ENCODE measurements around the gene ADIRF.
"Not testable (repeated sequence)": the region's sequence is repeated elsewhere in the genome, so short reads cannot be mapped to it uniquely, and the experiment has no call there.

ADIRF gene

DNA sequence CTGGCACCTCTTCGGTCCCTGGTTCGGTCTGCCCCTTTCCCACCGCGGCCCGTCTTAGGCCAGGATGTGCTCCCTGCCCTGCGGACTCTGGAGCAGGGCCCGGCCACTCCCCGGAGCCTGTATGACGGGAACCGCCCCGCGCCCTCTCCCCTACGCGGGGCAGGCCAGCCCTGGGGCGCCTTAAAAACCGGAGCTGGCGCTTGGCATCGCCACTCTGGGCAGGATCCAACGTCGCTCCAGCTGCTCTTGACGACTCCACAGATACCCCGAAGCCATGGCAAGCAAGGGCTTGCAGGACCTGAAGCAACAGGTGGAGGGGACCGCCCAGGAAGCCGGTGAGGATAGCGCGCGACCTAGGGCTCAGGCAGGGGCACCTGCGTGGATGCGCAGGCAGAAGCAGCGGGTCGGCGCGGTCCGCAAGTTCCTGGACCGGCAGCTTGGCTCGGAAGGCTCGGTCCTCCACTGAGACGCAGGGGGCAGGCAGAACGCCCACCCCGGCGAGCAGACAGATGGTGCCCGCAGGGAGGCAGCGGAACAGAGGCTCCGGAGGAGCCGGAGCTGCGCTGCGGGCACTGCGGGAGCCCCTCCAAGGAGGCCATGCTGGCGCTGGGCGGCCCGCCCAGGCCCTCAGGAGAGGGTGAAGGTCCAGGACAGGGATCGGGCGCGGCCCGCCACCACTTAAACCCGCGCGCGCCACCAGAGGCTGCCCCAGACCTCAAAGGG, at the start of gene ADIRF:
Gene ADIRF, plus strand, starts transcription at position 212 of the 723 bp plus-strand sequence. Its CDS starts 63 bp downstream, at position 275.
- no peak for DNase-seq (ENCODE audit: low read depth, low spot score)

DNA sequence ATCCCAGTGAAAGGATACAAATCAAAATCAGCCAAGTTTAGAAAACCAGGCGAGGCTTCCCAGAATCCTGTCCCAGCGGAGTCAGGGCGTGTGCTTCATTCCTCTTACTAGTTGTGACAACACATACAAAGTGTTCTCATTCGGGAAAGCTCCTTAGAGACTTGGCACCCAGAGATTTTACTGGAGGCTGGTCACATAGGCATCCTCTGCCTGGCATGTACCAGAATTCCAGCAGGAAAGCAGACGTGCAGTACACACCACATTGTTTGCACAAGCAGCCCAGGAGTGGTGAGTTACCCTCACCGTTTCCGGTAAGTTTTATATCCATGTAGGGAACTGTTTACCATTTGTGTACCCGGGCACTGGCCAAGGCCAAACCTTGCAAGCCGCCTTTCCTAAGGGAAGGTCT, 45.7 kb upstream of the ADIRF start:
- no peak for DNase-seq (ENCODE audit: low read depth, low spot score)

DNA sequence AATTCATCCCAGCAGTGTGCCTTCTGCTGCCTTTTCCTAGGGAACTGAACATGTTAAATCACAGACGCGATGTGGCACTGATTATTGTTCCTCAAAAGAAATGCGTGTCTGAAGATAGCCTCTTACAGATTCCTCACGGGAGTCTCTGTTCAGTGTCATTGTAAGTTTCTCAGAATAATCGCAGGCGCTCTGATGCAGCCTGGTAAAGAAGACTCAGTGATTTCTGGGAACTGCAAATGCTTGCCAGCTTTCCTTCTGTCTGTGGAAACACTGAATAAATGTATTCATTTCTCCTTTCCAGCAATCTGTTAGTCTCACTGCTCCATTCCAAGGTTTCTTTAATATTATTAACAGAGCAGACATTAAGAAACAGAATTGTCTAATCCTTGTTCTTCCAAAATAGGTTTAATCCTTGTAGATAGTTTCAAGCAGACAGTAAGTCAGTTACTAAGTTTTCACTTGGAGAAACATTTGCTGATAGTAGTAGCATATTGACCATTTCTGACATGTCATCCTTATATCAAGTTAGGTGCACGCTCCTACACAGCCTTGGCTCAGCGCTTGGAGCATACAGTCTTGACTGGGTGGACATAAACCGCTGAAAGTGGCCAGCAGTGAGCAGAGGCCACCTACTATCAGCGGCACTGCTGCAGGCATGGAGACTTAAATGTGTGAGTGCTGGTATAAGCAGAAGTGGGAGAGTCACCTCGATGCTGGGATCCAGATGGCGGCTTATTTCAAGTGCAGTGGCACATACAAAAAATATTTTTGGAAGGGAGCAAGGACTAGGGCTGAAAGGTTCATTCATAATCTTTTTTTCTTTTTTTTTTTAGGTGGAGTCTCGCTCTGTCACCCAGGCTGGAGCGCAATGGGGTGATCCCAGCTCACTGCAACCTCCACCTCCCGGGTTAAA, 38.6 kb upstream of the ADIRF start:
- no peak for DNase-seq (ENCODE audit: low read depth, low spot score)

DNA sequence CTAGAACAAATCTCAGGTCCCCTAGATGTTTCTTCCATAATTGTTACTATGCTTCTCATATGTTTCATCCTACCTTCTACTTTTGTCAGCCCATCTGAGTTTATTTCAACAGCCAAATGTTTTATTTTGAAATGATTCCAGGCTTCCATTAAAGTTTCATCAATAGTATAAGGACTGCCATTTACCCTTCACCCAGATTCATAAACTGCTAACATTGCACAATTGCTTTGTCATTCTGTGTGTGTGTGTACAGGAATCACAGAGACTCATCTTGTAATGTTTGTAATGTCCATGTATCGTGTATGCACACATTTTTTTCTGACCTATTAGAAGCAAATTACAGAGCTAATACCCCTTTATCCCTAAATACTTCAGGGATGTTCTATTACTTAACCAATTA, 36.4 kb upstream of the ADIRF start:
- DNase-seq (ENCODE audit: low read depth, low spot score), result no peak

DNA sequence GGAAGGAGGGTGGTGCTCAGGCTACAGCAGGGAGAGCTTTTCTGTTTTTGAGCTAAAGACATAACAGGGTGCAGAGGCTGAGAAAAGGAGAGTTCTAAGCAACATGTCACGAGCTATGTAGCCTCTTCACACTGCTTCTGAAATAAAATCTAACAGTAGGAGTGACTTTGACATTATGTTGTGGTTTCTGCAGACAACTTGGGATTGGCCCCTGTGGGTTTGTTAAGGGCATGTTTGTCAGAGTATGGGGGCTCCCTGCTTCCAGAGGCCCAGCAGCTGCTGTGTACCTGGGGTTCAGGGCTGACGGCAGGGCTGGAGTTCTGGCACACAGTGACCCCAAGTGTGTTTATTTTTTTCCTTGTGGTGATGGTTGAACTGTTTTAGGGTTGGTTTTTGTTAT, 35.6 kb upstream of the ADIRF start:
- no peak for DNase-seq (ENCODE audit: low read depth, low spot score)

DNA sequence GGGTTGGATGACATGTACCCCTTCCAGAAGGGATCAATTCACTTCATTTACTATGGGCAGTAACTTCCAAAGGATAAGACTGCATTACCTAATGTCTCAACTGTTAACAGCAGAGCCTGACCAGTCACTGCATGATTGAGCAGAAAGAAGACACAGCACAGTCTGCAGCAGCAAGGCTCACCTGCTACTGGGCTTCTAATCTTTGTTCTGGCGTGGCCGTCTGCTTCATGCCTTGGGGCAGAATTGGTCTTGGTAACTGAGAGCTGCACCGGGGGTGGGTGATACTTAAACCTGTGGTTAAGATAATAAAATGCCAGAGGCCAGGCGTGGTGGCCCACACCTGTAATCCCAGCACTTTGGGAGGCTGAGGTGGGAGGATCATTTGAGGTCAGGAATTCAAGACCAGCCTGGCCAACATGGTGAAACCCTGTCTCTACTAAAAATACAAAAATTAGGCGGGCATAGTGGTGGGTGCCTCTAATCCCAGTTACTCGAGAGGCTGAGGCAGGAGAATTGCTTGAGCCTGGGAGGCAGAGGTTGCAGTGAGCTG, 34.0 kb upstream of the ADIRF start:
- not testable (repeated sequence) for DNase-seq (ENCODE audit: low read depth, low spot score)

DNA sequence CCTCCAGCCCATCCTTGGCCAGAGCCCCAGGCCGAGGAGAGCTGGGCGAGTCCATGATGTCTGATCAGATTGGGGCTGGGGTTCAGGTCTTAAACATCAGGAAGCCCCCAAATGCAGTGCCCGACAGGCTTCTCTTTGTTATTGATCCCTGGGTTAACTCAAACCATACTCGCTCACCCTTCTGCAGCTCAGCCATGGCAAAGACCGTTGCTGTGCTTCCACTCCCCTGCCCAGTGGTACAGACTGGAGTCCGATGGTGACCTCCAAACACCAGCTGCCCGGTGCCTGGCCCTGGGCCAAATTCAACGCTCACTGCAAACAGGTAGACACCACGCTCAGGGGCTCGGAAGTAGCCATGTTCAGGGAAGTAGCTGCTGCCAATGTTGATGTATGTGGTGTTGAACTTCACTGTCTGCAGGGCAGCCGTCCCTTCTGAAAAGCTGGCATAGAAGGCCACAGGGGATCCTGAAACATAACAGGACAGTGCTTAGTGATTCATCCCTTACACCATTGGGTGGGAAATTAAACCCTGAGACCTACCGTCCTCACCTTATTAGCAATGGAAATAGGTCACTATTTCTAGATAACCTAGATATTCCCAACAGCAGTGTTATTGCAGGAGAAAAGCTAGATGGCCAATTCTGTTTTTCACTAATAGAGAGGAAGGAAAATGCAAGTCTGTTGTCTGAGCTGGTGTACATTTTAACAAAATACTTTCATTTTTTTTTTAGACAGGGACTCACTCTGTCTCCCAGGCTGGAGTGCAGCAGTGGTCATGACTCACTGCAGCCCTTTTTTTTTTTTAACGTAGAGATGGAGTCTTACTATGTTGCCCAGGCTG, 31.4 kb upstream of the ADIRF start:
- DNase-seq (ENCODE audit: low read depth, low spot score), result no peak

DNA sequence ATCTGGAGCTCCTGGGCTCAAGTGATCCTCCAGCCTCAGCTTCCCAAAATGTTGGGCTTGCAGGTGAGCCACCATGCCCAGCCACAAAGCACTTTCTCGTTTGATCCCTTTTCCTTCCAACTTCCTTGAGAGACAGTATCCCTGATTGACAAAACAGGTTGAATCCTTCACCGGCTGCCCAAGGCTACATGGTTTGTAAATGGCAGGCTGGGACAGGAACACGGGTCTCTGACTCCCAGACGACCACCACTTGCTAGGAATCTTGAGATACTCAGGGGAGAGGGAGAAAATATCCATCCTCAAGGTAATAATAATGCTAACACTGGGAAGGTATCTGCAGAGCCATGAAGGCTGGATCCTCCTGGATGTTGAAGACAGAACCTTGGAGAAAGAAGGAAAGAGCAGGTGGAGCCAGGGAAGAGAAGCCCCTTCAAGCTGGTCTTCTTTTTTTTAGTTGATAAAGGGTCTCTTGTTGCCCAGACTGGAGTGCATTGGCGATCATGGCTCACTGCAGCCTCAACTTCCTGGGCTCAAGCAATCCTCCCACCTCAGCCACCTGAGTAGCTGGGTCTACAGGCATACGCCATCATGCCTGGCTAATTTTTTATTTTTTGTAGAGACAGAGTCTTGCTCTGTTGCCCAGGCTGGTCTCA, 30.7 kb upstream of the ADIRF start:
- DNase-seq (ENCODE audit: low read depth, low spot score), result no peak

DNA sequence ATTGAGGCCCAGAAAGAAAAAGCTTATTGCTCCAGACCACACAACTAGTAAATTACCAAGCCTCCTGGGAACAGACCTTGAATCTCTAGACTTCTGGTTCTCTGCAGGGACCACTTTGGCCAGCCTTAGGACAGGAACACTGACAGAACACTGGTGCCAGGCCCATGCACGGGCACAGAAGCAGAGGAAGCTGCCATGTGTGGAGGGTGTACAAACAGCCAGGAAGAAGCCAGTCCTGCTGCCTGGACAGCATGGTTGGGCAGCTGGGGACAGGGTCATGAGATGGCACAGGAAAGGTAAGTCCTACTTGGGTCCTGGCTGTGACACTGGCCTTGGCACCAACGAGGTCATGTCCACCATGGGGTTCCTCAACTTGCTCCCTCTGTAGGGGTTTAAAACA, 30.0 kb upstream of the ADIRF start:
- no peak for DNase-seq (ENCODE audit: low read depth, low spot score)

DNA sequence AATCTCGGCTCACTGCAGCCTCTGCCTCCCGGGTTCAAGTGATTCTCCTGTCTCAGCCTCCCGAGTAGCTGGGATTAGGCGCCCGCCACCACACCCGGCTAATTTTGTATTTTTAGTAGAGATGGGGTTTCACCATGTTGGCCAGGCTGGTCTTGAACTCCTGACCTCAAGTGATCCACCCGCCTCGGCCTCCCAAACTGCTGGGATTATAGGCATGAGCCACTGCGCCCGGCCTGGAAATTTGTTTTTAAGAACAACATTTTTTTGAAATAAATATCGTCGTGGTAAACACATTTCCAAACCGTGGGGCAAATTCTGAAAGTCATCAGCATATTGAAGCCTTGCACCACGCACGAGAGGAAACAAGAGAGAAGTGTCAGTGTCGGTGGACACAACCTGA, 28.2 kb upstream of the ADIRF start:
- not testable (repeated sequence) for DNase-seq (ENCODE audit: low read depth, low spot score)

DNA sequence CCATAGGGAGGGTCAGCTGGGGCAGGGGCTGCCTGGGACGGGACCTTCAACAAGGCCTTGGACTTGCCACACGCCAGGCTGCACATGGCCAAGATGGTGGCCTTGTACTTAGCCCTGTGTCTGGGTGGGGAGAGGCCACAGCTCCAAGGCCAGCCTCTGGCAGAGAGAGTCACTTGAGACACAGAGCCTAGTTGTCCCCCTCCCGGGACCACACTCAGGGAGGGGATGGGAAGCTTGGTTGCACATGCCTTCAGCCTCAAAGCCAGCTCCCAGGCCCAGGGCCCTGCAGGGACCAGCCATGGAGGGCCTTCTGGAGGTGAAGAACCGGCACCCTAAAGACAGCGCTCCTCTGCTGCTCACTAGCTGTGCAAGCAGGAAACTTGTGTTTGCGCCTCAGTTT, 27.6 kb upstream of the ADIRF start:
- DNase-seq (ENCODE audit: low read depth, low spot score), result no peak

DNA sequence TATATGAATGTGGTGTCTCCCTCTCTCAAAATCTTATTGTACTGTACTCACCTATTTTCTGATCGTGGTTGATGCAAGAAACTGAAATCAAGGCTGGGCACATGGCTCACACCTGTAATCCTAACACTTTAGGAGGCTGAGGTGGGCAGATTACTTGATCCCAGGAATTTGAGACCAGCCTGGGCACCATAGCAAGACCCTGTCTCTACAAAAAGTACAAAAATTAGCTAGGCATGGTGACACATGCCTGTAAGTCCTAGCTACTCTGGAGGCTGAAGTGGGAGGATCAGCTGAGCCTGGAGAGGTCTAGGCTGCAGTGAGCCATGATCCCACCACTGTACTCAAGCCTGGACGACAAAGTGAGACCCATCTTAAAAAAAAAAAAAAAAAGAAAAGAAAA, 26.9 kb upstream of the ADIRF start:
- no peak for DNase-seq (ENCODE audit: low read depth, low spot score)

DNA sequence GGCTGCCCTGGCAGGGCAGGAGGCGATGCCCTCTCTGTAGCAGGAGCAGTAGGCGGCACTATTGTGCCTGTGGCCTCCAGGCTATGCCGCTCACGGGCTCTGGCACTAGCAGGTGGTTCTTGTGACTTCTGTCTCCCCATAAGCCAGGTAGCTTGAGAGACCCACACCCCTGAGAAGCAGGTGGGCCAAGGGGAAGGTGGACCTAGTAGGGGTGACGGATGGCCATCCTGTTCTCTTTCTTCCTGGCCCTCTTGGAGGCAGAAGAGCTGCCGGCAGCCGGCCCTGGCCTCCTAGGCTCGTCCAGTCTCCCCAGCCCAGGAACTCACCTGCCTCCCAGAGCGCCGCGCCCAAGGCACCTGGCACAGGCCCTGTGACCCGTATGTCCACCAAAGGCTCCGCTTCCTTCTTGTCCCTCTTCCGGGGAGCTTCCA, 26.3 kb upstream of the ADIRF start:
- no peak for DNase-seq (ENCODE audit: low read depth, low spot score)

DNA sequence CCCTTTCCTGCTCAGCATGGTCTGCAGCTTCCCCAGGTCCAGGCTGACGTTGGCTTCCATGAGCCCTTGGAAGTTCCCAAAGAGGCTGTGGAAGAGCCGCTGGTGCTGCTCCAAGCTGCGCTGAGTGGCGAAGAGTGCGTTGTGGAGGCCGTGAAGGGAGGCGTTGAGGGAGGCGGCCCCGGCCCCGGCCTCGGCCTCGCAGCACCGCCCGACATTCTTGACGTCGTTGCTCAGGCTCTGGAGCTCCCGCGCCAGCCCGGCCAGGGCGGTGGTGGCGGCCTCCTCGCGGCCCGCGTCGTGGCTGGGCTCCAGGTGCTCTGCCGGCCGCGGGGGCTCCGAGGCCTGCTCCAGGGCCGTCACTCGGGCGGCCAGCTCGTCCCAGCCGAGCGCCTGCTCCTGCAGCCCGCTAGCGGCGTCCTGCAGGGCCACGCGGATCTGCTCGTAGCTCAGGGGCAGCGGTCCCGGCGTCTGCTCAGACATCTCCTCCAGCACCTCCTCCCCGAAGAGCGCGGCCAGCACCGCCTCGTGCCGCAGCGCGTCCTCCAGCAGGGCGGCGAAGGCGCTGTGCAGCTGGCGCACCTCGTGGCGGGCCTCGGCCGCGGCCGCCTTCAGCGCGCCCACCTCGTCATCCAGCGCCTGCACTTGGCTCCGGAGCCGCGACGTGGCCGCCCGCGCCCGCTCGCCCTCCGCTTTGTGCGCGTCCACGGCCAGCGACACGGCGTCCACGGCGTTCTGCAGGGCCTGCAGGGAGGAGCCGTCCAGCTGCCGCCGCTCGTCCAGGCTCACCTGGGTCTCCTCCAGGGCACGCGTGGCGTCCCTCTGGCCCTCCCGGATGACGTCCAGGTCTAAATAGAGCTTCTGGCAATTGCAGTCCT, 25.6 kb upstream of the ADIRF start:
- no peak for DNase-seq (ENCODE audit: low read depth, low spot score)

DNA sequence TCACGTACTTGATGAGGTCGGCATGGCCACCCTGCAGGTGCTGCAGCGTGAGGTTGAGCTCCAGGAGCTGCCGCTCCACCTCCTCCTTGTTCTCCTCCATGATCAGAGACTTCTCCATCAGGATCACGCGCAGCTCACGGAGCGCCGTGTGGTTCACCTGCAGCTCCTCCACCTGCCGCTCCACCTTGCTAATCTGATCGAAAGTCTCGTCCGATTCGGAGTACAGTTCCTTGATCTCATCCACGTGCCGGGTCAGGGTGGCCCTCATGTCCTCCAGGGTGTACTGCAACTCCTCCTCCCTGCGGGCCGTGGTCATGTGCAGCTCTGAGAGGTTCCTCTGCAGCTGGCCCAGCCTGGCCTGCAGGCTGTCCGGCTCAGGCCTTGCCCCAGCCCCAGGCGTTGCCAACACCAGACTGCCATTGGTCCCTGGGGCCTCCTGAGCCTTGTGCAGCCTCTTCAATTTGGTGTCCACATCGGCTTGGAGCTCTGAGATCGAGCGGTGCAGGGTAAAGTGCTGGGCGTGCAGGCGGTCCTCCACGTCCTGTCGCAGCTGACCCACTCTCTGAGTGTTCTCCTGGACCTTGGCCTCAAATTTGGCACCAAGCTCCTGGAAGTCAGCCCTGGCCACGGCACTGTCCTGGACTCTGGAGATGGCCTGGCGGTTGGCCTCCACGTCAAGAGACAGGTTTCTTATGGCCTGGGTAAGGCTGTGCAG, 24.8 kb upstream of the ADIRF start:
- no peak for DNase-seq (ENCODE audit: low read depth, low spot score)

DNA sequence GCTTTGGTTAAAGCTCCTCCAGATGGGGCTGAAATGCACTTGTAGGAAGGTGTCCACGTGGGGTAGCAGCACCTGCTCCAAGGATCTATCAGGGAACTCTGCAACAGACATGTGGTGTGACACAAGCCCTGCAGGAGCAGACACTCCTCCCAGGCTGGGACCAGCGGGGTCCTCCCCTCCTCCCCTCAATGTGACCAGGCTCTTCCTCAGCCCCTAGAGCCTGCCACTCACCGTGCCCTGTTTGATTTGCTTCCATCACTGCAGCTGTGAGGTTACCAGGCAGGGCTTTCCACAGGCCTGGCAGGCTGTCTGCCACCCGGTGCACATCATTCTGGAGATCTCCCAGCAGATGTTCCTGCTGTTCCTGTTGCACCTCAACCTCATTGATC, 24.3 kb upstream of the ADIRF start:
- DNase-seq (ENCODE audit: low read depth, low spot score), result no peak

DNA sequence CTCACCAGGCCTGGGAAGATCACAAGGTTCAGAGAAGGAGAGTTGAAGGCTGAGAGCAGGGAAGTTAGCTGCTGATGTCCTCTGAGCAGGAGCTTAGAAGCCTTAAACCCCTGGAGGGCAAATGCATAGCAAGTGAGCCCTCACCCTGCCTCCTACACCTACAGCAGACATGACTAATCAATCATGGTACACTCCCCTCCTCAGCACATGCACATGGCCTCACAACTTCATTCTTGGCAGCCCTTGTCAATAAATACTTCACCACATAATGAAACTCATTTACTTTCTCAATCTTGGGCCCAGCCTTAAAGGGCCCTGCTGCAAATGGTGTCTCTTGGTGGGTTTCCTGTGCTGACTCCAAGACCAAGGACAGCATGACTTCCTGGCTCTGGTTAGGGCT, 23.8 kb upstream of the ADIRF start:
- no peak for DNase-seq (ENCODE audit: low read depth, low spot score)

DNA sequence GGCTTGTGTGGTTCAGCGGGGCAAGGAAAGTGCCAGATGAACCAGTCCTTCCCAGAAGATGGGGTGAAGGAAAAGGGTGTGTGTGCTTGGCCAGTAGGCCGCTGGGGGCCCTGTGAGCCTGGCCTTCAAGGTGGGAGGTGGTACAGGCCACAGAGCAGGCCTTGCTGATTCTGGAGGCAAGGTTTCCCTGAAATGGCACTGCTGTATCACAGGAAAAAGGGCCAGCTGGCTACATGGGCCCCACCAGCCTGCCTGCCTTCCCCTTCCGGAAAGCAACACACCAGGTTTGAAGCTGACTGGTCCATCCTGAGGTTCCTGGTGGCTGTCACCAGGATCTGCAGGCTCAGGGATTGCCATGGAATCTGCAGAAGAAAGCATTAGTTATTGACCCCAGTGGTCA, 23.4 kb upstream of the ADIRF start:
- DNase-seq (ENCODE audit: low read depth, low spot score), result no peak

DNA sequence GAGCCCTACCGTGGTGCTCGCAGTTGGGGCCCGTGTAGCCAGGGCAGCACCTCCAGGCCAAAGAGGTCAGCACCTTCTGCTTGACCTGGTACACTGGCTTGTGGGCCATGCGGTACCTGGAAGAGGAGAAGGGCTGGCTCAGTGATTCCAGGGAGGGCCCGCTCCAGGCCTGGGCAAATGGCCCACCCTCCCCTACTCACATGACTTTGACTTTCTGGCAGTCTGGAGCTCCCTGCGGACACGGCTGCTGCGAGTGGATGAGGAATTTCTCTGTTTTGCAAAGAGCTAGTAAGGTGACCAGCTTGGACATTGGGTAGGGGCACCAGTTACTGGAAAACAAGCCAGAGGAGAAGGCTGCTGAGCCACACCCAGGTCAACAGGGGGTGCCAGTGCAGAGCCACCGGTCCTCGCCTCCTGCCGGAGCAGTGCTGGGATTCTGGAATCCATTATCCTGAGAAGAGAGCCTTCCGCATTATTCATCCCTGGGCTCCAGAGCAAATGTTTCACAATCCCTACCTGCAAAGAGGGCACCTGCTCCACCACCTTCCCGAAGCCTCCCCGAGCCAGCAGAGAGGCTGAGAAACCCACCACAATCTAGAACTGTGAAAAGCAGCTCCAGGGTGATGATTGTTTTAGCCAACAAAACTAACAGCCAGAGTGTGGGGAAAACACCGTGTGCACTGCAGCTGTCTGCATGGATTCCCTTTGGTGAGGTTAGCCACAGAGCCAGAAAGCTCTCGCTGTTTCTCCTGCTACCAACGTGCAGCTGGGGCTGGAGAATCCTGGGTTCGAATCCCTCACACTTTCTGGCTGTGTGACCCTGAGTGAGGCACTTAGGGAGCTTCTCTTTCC, 22.7 kb upstream of the ADIRF start:
- DNase-seq (ENCODE audit: low read depth, low spot score), result no peak
